ENCODE measurements around the gene DMD.

The DMD gene

GRCh38 chrX:33211356-33212260, at the start of gene DMD:
TSS of gene DMD (minus strand) at chrX:33211549. CDS start at chrX:33211312, 237 bp downstream.
- FAIRE-seq (no peak), DNase-seq (ENCODE audit: insufficient read length, low spot score) (no peak)
- TF ChIP-seq, protein P1, sequence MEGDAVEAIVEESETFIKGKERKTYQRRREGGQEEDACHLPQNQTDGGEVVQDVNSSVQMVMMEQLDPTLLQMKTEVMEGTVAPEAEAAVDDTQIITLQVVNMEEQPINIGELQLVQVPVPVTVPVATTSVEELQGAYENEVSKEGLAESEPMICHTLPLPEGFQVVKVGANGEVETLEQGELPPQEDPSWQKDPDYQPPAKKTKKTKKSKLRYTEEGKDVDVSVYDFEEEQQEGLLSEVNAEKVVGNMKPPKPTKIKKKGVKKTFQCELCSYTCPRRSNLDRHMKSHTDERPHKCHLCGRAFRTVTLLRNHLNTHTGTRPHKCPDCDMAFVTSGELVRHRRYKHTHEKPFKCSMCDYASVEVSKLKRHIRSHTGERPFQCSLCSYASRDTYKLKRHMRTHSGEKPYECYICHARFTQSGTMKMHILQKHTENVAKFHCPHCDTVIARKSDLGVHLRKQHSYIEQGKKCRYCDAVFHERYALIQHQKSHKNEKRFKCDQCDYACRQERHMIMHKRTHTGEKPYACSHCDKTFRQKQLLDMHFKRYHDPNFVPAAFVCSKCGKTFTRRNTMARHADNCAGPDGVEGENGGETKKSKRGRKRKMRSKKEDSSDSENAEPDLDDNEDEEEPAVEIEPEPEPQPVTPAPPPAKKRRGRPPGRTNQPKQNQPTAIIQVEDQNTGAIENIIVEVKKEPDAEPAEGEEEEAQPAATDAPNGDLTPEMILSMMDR (IDR thresholded peaks at IDR 0.05; ENCODE audit: insufficient read depth, missing control alignments): no peak

DNA sequence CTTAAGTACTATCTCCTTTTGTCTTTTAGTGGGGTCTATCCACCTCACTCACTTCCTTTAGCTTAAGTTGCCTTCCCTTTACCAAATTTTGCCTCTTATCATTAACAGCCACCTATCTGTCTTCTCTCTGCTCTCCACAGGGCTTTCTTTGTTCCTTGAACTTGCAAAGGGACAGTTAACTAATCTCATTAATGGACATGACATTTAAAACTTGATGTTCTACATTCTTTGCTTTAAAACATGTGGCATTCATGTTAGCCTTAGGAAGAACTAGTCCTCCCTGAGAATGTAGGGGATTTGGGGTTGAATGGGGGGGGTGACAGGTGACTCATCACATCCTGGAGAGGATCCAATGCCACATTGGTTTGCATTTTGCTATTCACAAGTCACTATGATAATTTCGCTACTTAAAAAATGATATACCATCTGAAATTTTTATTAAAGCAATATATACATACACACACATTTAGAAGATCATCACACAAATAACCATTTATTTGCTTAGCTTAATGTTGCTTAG, 41.0 kb upstream of the DMD start:
- FAIRE-seq: no peak
- TF ChIP-seq, protein P1 (IDR thresholded peaks at IDR 0.05; ENCODE audit: insufficient read depth, missing control alignments): no peak
- DNase-seq (ENCODE audit: insufficient read length, low spot score): no peak

DNA sequence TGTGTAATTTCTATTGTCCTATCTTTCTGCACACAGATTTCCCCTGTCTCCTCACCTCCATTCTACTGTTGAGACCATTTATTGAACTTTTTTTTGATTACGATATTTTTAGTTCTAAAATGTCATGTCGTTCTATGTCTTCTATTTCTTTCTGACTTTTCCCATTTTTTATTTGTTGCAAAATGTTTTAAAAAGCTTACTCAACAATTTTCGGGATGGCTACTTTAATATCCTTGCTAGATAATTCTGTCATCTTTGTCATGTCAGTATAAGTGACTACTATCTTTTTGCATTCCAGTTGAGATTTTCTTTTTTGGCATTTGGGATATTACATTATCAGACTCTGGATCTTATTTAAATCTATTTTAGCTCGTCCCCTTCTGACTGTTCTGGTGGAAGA, 7.5 kb upstream of the DMD start:
- FAIRE-seq (no peak), DNase-seq (ENCODE audit: insufficient read length, low spot score) (no peak)
- TF ChIP-seq, protein P1 (IDR thresholded peaks at IDR 0.05; ENCODE audit: insufficient read depth, missing control alignments): no peak

DNA sequence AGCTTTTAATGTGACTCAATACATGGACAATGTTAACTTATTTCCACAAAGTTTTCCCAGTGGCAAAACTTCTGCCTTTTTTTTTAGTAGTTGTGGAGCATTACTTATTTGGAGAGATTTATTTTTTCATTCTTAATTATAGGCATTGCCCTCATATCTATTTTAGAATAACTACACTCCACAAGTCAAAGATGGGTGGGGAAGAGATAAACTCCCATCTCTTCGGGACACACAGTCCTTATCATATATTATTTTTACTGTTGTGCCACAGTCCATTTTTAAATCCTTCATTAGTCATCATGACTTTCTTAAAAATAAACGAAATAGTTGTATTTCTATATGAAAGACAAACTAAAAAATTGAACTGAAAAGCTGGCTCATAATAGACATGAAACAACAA, 1.2 kb downstream of the DMD start:
- DNase-seq (ENCODE audit: insufficient read length, low spot score): no peak
- TF ChIP-seq, protein P1 (IDR thresholded peaks at IDR 0.05; ENCODE audit: insufficient read depth, missing control alignments): no peak
- FAIRE-seq: no peak

DNA sequence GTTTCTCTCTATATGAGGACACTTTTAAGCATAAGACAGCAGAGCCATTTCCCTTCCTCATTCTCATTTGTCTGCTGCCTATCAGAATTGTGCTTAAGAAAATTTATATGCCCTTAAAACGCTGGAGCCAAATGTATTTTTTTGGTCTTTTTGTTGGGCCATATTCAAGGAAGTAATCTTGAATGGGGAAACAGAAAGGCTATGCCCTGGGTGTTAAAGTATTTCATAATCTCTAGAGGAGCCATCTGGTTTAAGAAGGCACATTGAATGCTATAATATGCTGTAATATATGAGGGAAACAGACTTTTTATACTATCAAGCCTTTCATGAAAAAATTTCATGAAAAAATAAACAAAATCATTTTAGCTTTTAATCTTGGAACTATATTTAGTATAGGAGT, 4.3 kb downstream of the DMD start:
- DNase-seq (ENCODE audit: insufficient read length, low spot score) (no peak), FAIRE-seq (no peak)
- TF ChIP-seq, protein P1 (IDR thresholded peaks at IDR 0.05; ENCODE audit: insufficient read depth, missing control alignments): no peak

GRCh38 chrX:33205321-33205720, 6.0 kb downstream of the DMD start:
- FAIRE-seq (no peak), DNase-seq (ENCODE audit: insufficient read length, low spot score) (no peak)
- TF ChIP-seq, protein P1 (IDR thresholded peaks at IDR 0.05; ENCODE audit: insufficient read depth, missing control alignments): no peak

- DNase-seq (ENCODE audit: insufficient read length, low spot score) (no peak), FAIRE-seq (peak; percentile 94)
- TF ChIP-seq, protein P1 (IDR thresholded peaks at IDR 0.05; ENCODE audit: insufficient read depth, missing control alignments): no peak
Measured at GRCh38 chrX:33204889-33205288, 6.5 kb downstream of the DMD start.

Data from D721Med (cell line).